Activated CD4-positive, alpha-beta T cell treated with anti-CD3 and anti-CD28 coated beads for 36 hours (primary cell): ENCODE data around the gene HM13. TPM values are rescaled to one million over a fixed set of nuclear protein-coding genes. Genes with fewer than 3 reads are reported as not detected.
"Not testable (repeated sequence)": the region's sequence is repeated elsewhere in the genome, so short reads cannot be mapped to it uniquely, and the experiment has no call there.

ENCODE experiments used
- ATAC-seq: fragments of 200-7000 bp; cut with Tn5 transposase; one replicate; pipeline ENCODE4 v1.10.0; 2021; ENCODE audit warnings: mild to moderate bottlenecking, moderate library complexity
- CTCF ChIA-PET: fragments of 350-600 bp; sonication (Branson Sonifier 250); formaldehyde crosslinking; loops from one replicate; lab custom pipeline; 2021; ENCODE audit warnings: antibody characterized with exemption; lab: Charles Lee
- POLR2A ChIA-PET: fragments of 350-600 bp; sonication (Branson Sonifier 250); formaldehyde crosslinking; loops from one replicate; lab custom pipeline; 2021; ENCODE audit warnings: antibody characterized with exemption, inconsistent platforms; lab: Charles Lee
- DNase-seq: peaks from one replicate; pipeline ENCODE4 v3.0.0-alpha.2; 2020
- H3K27ac Mint-ChIP-seq: one replicate; pipeline ENCODE4 v1.8.0; 2021; ENCODE audit warnings: mixed read lengths
- H3K27me3 Mint-ChIP-seq: one replicate; pipeline ENCODE4 v1.8.0; 2021; ENCODE audit warnings: mixed read lengths
- H3K36me3 Mint-ChIP-seq: one replicate; pipeline ENCODE4 v1.8.0; 2021; ENCODE audit warnings: low read depth, mixed read lengths
- H3K4me1 Mint-ChIP-seq: one replicate; pipeline ENCODE4 v1.8.0; 2021; ENCODE audit warnings: mixed read lengths
- H3K4me3 Mint-ChIP-seq: one replicate; pipeline ENCODE4 v1.8.0; 2021; ENCODE audit warnings: mild to moderate bottlenecking, moderate library complexity, mixed read lengths
- H3K9me3 Mint-ChIP-seq: one replicate; pipeline ENCODE4 v1.8.0; 2021; ENCODE audit warnings: low read depth, mixed read lengths
- intact Hi-C, 2 experiments: fragments of 100-400 bp; cut with DNase I in 1 of 2; cut with micrococcal nuclease in 1 of 2; formaldehyde crosslinking; loops; one replicate each; pipeline versions ENCODE4 v1.14.2 to v1.15.1; 2022 to 2024; cut with DNase I, micrococcal nuclease
- total RNA-seq, 2 experiments: library from RNA; stranded (reverse); gene quantifications; one replicate each; pipeline ENCODE4 v1.2.3, GENCODE V29; 2021

The HM13 gene
- total RNA-seq, 2 experiments from 2014 or later = 108 to 111 TPM

GRCh38 chr20:31505903-31506302 lies 8.3 kb upstream of the HM13 start:
- Mint-ChIP-seq H3K4me1 (no peaks in the 10 kb centered on the region), H3K36me3 (no peaks in the 10 kb centered on the region), H3K27ac (no peak overlapping the region), H3K27me3 (peaks cover 14% of the 10 kb centered on the region), H3K4me3 (no peak overlapping the region), H3K9me3 (peaks cover 3% of the 10 kb centered on the region)
- ChIA-PET POLR2A (no interaction called here), CTCF (no interaction called here)
- intact Hi-C loops = no loop called here
- DNase-seq (no peak), ATAC-seq (no peak)

DNA sequence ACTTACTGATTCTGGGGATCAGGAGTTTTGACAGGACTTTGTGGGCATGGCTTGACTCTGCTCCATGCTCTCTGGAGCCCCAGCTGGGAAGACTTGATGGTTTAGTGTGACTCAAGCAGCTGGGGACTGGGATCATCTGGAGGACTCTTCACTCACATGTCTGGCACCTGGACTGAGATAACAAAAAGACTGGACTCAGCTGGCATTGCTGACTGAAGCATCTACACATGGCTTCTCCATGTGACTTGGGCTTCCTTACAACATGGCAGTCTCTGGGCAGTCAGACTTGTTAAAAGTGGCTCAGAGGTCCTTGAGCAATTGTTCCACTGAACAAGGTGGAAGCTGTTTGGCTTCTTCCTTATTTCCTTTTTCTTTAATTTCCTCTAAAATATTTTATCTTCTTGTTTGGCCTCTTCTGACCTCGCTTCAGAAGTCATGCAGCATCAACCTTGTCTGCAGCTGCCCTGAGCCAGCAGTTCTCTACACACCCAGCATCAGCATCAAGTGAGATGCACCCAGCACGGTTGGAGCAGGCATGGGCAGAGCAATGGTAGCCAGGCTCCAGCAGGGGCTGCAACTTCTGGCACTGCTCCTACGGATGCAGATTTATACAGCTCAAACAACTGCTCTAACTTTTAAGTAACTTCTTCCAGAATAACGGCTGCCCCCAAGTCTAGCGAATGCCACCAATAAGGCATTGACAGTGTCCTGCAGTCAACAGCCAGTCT lies 5.6 kb upstream of the HM13 start:
- Mint-ChIP-seq H3K4me3 (no peak overlapping the region), H3K4me1 (no peaks in the 10 kb centered on the region), H3K27ac (no peak overlapping the region), H3K27me3 (peaks cover 12% of the 10 kb centered on the region), H3K36me3 (no peaks in the 10 kb centered on the region), H3K9me3 (peaks cover 3% of the 10 kb centered on the region)
- ChIA-PET CTCF (interaction anchor here (1.6 kb wide), 1 partner anchor 126 kb away, joined by 4 read pairs; no protein-coding TSS in a partner anchor), POLR2A (no interaction called here)
- DNase-seq (no peak), ATAC-seq (no peak)
- intact Hi-C loops = no loop called here

GRCh38 chr20:31515072-31515774 lies 981 bp downstream of the HM13 start:
- intact Hi-C loops = loop anchor here (2.0 kb wide), 2 partner anchors 32 to 98 kb away; a partner anchor contains a TSS
- ChIA-PET CTCF (interaction anchor here (0.5 to 1.2 kb wide), 3 partner anchors 26 to 54 kb away, joined by 3 read pairs; no protein-coding TSS in a partner anchor), POLR2A (no interaction called here)
- DNase-seq (no peak), ATAC-seq (no peak)
- no peaks in the 10 kb centered on the region for H3K27me3 Mint-ChIP-seq
- peaks cover 11% of the 10 kb centered on the region for H3K36me3 Mint-ChIP-seq
- peaks cover 9% of the 10 kb centered on the region for H3K4me1 Mint-ChIP-seq
- H3K9me3 Mint-ChIP-seq = no peaks in the 10 kb centered on the region
- no peak overlapping the region for H3K27ac Mint-ChIP-seq
- H3K4me3 Mint-ChIP-seq = no peak overlapping the region

DNA sequence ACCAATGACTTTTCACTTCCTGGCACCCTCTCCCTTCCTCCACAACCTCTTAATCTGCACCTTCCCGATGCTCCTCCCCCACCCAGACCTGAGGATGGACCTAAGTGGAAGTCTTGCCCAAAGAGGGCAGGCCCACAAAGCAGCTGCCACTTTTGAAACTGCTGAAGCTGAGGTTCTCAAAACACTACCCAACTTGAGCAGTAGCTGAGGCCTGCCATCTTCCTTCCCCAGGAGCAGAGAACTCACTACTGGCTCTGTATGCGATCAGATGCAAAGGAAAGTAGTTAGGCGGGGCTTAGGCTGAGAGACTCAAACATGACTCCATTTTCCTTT lies 1.5 kb downstream of the HM13 start:
- Mint-ChIP-seq H3K9me3 (no peaks in the 10 kb centered on the region), H3K4me1 (peaks cover 14% of the 10 kb centered on the region), H3K4me3 (no peak overlapping the region), H3K27ac (no peak overlapping the region), H3K36me3 (peaks cover 13% of the 10 kb centered on the region), H3K27me3 (no peaks in the 10 kb centered on the region)
- DNase-seq (peak; percentile 41), ATAC-seq (peak; percentile 23)
- ChIA-PET CTCF (interaction anchor here (0.5 to 0.8 kb wide), 3 partner anchors 47 to 97 kb away, joined by 3 to 4 read pairs (median 3); no protein-coding TSS in a partner anchor), POLR2A (no interaction called here)
- intact Hi-C loops = loop anchor here (2.0 kb wide), 2 partner anchors 31 to 97 kb away; a partner anchor contains a TSS

DNA sequence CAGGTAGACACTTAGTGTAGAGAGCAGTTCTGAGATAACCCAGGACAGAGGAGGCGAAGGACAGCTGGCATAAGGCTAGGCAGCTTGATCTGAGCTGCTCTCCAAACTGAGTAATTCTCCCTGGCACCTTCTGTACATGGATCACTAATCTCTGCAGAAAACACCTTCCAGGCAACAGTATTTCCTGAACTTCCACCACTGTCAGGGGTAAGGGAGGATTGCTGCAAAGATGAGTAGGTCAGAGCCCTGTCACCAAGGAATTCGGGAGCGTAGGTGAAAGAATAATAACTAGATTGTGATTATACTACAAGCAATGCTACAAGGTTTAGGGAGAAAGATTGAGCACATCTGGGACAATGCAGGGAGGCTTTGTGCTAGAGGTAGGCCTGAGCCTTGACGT lies 1.9 kb downstream of the HM13 start:
- ATAC-seq (no peak), DNase-seq (no peak)
- peaks cover 15% of the 10 kb centered on the region for H3K36me3 Mint-ChIP-seq
- H3K9me3 Mint-ChIP-seq = no peaks in the 10 kb centered on the region
- no peak overlapping the region for H3K4me3 Mint-ChIP-seq
- H3K4me1 Mint-ChIP-seq = peaks cover 18% of the 10 kb centered on the region
- H3K27me3 Mint-ChIP-seq = no peaks in the 10 kb centered on the region
- H3K27ac Mint-ChIP-seq = no peak overlapping the region
- ChIA-PET CTCF (interaction anchor here (0.8 kb wide), 1 partner anchor 96 kb away, joined by 4 read pairs; no protein-coding TSS in a partner anchor), POLR2A (interaction anchor here (1.0 kb wide), 1 partner anchor 55 kb away, joined by 3 read pairs; no protein-coding TSS in a partner anchor)
- intact Hi-C loops = no loop called here

- intact Hi-C loops = no loop called here
- H3K4me1 Mint-ChIP-seq = peaks cover 22% of the 10 kb centered on the region
- DNase-seq = peak; percentile 56
- H3K27me3 Mint-ChIP-seq = no peaks in the 10 kb centered on the region
- no peak overlapping the region for H3K4me3 Mint-ChIP-seq
- H3K27ac Mint-ChIP-seq = no peak overlapping the region
- CTCF ChIA-PET = no interaction called here
- peak; percentile 41 for ATAC-seq
- peaks cover 15% of the 10 kb centered on the region for H3K36me3 Mint-ChIP-seq
- no peaks in the 10 kb centered on the region for H3K9me3 Mint-ChIP-seq
- POLR2A ChIA-PET = interaction anchor here (1.0 kb wide), 1 partner anchor 56 kb away, joined by 3 read pairs; no protein-coding TSS in a partner anchor
Observed at GRCh38 chr20:31516651-31517050, 2.4 kb downstream of the HM13 start.

DNA sequence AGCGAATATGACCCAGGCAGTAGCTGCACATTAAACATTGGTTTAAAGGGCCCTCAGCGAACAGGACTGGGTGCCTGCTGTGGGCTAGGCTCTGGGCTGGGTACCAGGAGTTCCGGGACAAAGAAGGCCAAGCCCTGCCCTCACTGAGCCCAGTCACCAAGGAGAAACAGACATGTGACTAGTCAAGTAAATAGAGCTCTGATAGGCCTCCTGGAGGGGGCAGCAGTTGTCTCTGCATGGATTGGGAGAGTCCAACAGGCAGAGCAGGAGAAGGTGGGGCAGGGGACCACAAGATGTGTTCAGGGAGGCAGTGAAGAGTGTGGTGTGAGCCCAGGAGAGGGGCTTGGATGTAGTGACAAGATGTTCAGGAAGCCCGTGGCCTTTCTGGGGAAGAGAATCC lies 3.1 kb downstream of the HM13 start:
- no peak for ATAC-seq
- H3K36me3 Mint-ChIP-seq = peaks cover 18% of the 10 kb centered on the region
- H3K4me1 Mint-ChIP-seq = peaks cover 27% of the 10 kb centered on the region
- H3K4me3 Mint-ChIP-seq = no peak overlapping the region
- H3K27ac Mint-ChIP-seq = no peak overlapping the region
- intact Hi-C loops = no loop called here
- H3K9me3 Mint-ChIP-seq = no peaks in the 10 kb centered on the region
- DNase-seq = peak; percentile 22
- POLR2A ChIA-PET = no interaction called here
- no peaks in the 10 kb centered on the region for H3K27me3 Mint-ChIP-seq
- CTCF ChIA-PET = no interaction called here

DNA sequence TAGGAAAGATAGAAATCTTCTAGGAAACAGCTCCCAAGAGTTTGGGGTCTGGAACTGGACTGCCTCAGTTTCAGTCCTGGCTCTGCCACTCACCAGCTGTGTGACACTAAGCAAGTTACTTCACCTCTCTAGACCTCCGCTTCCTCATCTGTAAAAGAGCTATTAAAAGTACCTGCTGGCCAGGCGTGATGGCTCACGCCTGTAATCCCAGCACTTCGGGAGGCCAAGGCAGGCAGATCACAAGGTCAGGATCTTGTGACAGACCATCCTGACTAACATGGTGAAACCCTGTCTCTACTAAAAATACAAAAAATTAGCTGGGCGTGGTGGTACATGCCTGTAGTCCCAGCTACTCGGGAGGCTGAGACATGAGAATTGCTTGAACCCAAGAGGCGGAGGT lies 7.0 kb downstream of the HM13 start:
- Mint-ChIP-seq H3K36me3 (peaks cover 22% of the 10 kb centered on the region), H3K4me1 (peaks cover 43% of the 10 kb centered on the region)
- ChIA-PET CTCF (interaction anchor here (0.7 to 1.5 kb wide), 8 partner anchors 8 to 92 kb away, joined by 3 to 7 read pairs (median 4); no protein-coding TSS in a partner anchor), POLR2A (interaction anchor here (0.6 to 1.2 kb wide), 3 partner anchors 9 to 46 kb away, joined by 3 to 4 read pairs (median 3); no protein-coding TSS in a partner anchor)
- H3K4me3 Mint-ChIP-seq, H3K27ac Mint-ChIP-seq, ATAC-seq, H3K27me3 Mint-ChIP-seq, DNase-seq, intact Hi-C loops, H3K9me3 Mint-ChIP-seq: not testable (repeated sequence)

GRCh38 chr20:31522731-31523130 lies 8.5 kb downstream of the HM13 start:
- no peak for DNase-seq
- Mint-ChIP-seq H3K4me3 (no peak overlapping the region), H3K4me1 (peaks cover 43% of the 10 kb centered on the region), H3K9me3 (no peaks in the 10 kb centered on the region), H3K27me3 (no peaks in the 10 kb centered on the region), H3K36me3 (peaks cover 31% of the 10 kb centered on the region), H3K27ac (no peak overlapping the region)
- intact Hi-C loops = no loop called here
- ChIA-PET CTCF (interaction anchor here (0.7 to 1.3 kb wide), 2 partner anchors 90 to 340 kb away, joined by 3 to 4 read pairs; no protein-coding TSS in a partner anchor), POLR2A (interaction anchor here (0.6 kb wide), 1 partner anchor 31 kb away, joined by 4 read pairs; no protein-coding TSS in a partner anchor)
- ATAC-seq = no peak

GRCh38 chr20:31523361-31524283 lies 9.4 kb downstream of the HM13 start:
- intact Hi-C loops = no loop called here
- Mint-ChIP-seq H3K4me3 (no peak overlapping the region), H3K4me1 (peaks cover 43% of the 10 kb centered on the region), H3K9me3 (no peaks in the 10 kb centered on the region), H3K27me3 (no peaks in the 10 kb centered on the region), H3K27ac (no peak overlapping the region), H3K36me3 (peaks cover 33% of the 10 kb centered on the region)
- POLR2A ChIA-PET = interaction anchor here (0.6 kb wide), 1 partner anchor 32 kb away, joined by 4 read pairs; no protein-coding TSS in a partner anchor
- ATAC-seq = peak; percentile 32
- CTCF ChIA-PET = interaction anchor here (0.7 to 1.0 kb wide), 2 partner anchors 20 to 339 kb away, joined by 3 read pairs; no protein-coding TSS in a partner anchor
- no peak for DNase-seq
